ENCODE results near the gene DHRS3. TPM values are rescaled to one million over a fixed set of nuclear protein-coding genes. Genes with fewer than 3 reads are reported as not detected.

The DHRS3 gene
- total and polyA plus RNA-seq, 8 donors: 47.7 to 98.6 (median 62.0) TPM

- H3K27me3 ChIP-seq: no peaks in the 10 kb centered on the region
- peak in 3 of 6 donors; percentile 41 to 69 (median 62) for DNase-seq
- ATAC-seq: peak in 1 of 4 donors; percentile 4
- intact Hi-C loops (cut with DNase I): no loop called here
- peak overlapping the region; percentile 31 to 75 (median 49) for H3K27ac ChIP-seq
- H3K4me3 ChIP-seq: no peak overlapping the region
- TF ChIP-seq CTCF (IDR thresholded peaks at IDR 0.05): no peak
- peaks cover 12 to 19% (median 14%) of the 10 kb centered on the region in 3 donors for H3K4me1 ChIP-seq
- no peaks in the 10 kb centered on the region for H3K9me3 ChIP-seq
- no peak for FAIRE-seq
- H3K36me3 ChIP-seq: no peaks in the 10 kb centered on the region
- WGBS, 2 donors: 46 to 47% methylated on average over 15 of the region's 15 CpGs
Observed at GRCh38 chr1:12621346-12622335, 3.6 kb upstream of the DHRS3 start.

- H3K4me3 ChIP-seq: no peak overlapping the region
- DNase-seq: no peak
- peaks cover 12 to 19% (median 14%) of the 10 kb centered on the region in 3 donors for H3K4me1 ChIP-seq
- ATAC-seq: no peak
- H3K27me3 ChIP-seq: no peaks in the 10 kb centered on the region
- FAIRE-seq: no peak
- TF ChIP-seq CTCF (IDR thresholded peaks at IDR 0.05): no peak
- no peaks in the 10 kb centered on the region for H3K36me3 ChIP-seq
- H3K27ac ChIP-seq: no peak overlapping the region
- intact Hi-C loops (cut with DNase I): no loop called here
- no peaks in the 10 kb centered on the region for H3K9me3 ChIP-seq
- 97% methylated on average over 8 of the region's 8 CpGs for WGBS, 2 donors
Observed at GRCh38 chr1:12620931-12621330, 2.9 kb upstream of the DHRS3 start.

GRCh38 chr1:12620488-12620865 lies 2.5 kb upstream of the DHRS3 start:
- Histone ChIP-seq H3K4me1 (peaks cover 12 to 19% (median 14%) of the 10 kb centered on the region in 3 donors), H3K27ac (no peak overlapping the region), H3K4me3 (no peak overlapping the region), H3K9me3 (no peaks in the 10 kb centered on the region), H3K36me3 (no peaks in the 10 kb centered on the region), H3K27me3 (no peaks in the 10 kb centered on the region)
- WGBS, 2 donors: 44 to 53% methylated on average over 4 of the region's 4 CpGs
- DNase-seq (no peak), FAIRE-seq (no peak), ATAC-seq (no peak)
- intact Hi-C loops (cut with DNase I): no loop called here
- TF ChIP-seq CTCF (IDR thresholded peaks at IDR 0.05): no peak

- Histone ChIP-seq H3K4me1 (peaks cover 12 to 19% (median 14%) of the 10 kb centered on the region in 3 donors), H3K27me3 (no peaks in the 10 kb centered on the region), H3K36me3 (no peaks in the 10 kb centered on the region), H3K4me3 (peak overlapping the region in 3 of 4 donors; percentile 83 to 92 (median 84)), H3K9me3 (no peaks in the 10 kb centered on the region), H3K27ac (peak overlapping the region in 3 of 4 donors; percentile 69 to 98 (median 97))
- intact Hi-C loops (cut with DNase I): loop anchor here in 1 of 3 donors (10.0 kb wide), 2 partner anchors 145 to 215 kb away; no protein-coding TSS in a partner anchor
- DNase-seq (peak; percentile 78 to 94 (median 88)), FAIRE-seq (no peak), ATAC-seq (peak; percentile 38 to 67 (median 55))
- WGBS, 2 donors: 18 to 19% methylated on average over 23 of the region's 23 CpGs
- peak; percentile 84 to 94 (median 92) for TF ChIP-seq CTCF (IDR thresholded peaks at IDR 0.05)
Observed at GRCh38 chr1:12619792-12620487, 1.9 kb upstream of the DHRS3 start.
